HG03103 (cell line): ENCODE data around the gene C11orf86.
"Not testable (repeated sequence)": the region's sequence is repeated elsewhere in the genome, so short reads cannot be mapped to it uniquely, and the experiment has no call there.

Experiments
- ATAC-seq: cut with Tn5 transposase; IDR thresholded peaks from one replicate; pipeline ENCODE4 v1.9.1; 2021; ENCODE audit warnings: low read depth; ENCODE audit not compliant: unreplicated experiment

The C11orf86 gene, protein sequence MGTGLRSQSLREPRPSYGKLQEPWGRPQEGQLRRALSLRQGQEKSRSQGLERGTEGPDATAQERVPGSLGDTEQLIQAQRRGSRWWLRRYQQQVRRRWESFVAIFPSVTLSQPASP

DNA sequence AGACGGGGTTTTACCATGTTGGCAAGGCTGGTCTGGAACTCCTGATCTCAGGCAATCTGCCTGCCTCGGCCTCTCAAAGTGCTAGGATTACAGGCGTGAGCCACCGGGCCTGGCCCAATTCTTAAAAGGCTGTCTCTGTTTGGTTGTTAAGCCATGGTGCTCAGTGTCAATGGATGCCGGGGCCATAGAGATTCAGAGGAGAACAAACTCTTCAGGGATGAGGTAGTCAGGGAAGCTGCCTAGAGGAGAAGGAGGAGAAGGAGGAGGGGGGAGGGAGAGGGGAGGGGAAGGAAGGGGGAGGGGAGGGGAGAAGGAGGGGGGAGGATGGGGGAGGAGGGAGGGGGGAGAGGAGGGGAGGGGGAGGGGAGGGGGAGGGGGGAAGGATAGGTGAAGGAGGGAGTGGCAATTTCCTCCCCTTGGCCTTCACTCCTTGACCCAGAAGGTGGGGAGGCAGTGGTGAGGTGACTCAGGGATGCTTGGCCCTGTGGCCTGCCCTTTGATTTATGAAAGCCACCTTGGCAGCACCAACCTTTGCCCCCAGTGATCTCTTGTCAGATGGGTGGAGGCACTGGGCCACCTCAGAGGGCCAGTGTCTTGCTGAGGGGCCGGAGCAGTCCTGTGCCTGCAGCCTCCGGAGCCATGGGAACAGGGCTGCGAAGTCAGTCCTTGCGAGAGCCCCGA lies at the start of gene C11orf86:
TSS of gene C11orf86 (plus strand) at position 581 of the 681 bp plus-strand sequence. CDS start at position 640, 59 bp downstream.
- no peak for ATAC-seq

DNA sequence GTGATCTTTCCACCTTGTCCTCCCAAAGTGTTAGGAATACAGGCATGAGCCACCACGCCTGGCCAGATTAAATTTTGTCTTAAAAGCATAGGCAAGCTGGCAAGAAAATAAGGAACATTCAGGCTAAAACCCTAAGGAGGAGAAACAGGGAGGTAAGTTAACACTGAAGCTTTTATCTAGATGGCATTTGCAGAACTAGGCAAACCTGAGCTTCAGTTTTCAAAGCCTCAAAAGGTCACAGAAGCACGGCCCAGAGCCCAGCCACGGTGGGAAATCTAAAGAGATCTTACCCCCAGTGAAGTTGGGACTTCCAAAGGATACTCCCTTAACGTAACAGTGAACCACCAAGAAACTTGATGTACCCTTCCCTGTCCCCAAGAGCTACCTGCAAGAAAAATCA lies 45.4 kb upstream of the C11orf86 start:
- no peak for ATAC-seq

DNA sequence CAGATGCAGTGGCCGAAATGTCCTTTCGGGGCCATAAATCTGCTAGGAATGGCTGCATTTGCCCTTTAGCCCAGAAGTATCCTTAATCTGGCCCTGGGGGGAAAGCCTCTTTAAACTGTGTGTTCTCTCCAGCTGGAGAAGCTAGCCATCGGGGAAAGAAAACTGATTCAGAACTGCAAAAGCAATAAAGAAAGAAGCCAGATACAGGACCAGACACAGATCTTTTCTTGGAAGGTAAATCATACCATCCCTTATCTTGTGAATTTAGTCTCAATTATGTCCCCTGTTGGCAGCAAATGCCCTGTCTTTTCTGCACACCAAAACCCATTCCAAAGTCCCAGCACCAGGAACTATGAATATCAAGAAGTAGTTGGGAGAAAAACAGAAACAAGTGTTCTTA lies 42.6 kb upstream of the C11orf86 start:
- ATAC-seq = no peak

DNA sequence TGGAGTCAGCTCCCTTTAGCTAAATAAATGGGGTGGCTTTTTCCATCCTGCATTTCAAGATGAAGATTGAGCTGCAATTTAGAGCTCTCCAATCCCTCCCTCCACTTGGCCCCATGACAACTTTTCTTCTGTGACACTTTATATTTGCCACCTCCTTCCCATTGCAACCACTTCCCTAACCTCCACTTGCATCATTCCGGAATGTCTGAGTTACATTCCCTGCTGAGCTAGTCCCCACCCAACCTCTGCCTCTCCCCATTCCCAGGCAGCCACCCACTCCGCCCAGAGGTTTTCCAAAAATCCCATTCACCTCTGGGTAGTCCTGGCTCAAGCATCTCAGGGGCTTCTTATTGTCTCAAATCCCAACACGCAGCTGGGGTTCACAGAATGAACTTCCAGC lies 41.6 kb upstream of the C11orf86 start:
- ATAC-seq = no peak

DNA sequence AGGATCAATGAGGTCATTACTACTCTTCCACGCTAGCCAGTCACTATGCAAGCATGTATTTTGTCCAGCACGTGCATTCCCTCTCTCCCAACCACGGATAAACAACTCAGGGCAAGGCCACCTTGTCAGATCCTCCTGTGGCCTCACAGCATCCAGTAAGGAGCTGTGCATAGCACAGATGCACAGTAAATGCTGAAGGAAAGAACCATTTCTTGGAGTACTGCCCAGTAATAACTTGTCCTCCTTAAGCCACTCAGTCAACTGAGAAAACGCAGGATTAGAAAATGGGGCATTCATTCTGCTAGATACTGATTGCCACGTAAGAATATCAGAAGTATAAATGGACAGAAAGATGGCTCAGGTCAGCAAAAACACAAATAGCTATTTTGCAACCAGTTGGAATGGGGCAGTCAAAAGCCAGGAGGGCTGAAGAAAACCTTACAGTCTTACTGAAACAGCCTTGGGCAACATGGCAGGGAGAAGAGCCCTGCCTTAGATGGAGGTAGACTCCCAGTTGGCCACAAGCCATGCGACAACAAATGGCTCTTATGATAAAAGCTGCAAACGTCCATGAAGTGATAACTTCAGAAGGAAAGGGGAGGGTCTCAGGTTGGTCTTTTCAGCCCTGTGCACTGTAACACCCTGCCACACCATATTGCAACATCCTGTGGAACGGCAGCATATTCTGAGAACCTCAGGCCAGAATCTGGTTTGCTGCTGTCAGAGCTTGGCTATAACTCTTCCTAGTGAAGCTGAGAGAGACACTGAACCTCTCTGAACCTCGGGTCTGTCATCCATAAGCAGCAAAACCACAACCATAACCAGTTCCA lies 39.9 kb upstream of the C11orf86 start:
- ATAC-seq = no peak

DNA sequence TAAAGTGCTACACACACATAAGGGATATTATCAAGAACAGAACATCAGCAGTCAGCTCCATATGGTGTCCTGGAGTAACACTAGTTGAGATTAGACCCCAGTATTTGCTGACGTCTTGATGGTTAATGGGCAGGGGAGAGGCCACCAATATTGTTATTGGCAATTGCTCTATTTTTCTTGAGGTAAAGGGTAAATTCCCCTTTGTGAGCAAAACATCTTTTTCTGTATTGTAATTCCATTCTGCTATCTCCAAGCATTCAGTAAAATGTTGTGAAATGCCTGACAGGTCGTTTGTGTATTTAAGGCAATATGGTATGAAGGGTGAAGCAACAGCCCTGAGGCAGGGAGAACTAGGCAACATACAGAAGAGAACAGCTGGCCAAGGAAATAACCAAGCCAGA lies 38.8 kb upstream of the C11orf86 start:
- ATAC-seq = no peak

DNA sequence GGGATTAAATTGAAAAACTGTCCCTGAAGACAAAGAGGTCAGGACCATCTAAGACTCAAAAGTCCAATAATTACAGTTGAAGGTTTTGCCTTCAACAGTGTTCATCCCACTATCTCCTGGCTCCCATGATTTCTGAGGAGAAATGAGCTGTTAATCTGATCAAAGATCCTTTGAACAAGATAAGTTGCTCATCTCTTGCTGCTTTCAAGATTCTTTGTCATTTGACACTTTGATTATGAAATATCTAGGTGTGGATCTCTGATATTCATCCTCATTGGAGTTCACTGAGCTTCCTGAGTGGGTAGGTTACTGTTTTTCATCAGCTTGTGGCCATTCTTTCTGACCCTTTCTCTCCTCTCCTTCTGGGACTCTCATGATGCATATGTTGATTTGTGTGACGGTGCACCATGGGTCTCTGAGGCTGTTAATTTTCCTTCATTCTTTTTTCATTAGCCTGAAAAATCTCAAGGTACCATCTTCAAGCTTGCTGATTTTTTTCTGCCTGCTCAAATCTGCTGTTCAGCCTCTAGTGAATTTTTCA lies 37.8 kb upstream of the C11orf86 start:
- no peak for ATAC-seq

DNA sequence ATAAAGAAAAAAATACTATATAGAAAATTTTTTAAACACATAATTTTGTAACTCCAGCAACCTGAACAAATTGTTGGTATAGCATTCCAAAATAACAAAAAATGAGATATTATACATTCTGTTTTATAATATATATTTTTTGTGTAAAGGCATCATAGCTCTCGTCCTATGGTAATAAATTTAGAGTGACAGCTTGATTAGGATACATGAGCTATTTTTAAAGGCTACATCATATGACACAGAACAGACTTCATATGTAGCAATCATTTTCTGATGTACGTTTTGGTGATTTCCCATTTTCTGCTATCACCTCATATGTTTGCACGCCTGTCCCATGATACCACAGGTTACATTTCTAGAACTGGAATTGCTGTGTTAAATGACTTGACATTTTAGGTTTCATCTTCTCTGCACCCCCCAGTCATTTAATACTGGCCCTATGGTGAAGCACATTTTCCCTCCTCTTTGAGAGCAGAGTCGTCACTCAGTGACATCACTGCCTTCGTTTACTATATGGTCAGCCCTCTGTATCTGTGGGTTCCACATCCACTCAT lies 36.4 kb upstream of the C11orf86 start:
- ATAC-seq = no peak

DNA sequence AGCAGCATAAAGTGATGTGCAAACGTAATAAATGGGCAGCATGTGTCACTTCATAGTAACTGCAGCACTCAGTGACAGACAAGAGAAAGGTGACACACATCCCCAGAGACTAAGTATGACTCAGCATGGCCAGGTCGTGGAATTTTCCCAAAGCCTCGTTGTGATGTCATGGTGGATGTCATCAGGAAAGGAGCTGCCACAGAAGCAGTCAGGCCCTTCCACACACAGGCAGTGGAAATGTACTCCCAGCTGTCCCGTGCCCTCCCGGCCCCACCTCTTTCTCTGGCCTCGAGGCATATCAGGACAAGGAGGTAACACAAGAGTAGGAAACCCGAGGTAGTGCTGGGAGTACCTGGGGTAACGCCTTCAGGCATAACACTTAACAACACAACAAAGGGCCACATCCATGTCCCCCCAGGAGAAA lies 25.0 kb upstream of the C11orf86 start:
- ATAC-seq = no peak

DNA sequence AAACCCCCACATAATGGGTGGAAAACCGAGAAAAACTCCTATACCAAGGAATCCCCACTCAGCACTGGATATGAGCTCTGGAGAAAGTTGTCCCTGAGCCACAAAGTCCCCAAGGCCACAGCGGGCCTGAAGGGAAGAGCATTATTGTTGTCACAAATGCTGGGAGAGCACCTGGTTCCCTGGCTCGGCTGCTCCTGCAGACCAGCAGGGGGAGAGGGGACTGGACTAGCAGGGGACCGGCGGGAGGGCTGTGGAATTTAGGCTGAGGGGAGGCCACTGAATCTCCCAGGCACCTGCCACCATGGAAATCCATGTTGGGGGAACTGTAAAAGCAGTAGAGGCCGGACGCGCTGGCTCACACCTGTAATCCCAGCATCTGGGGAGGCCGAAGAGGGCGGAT lies 24.0 kb upstream of the C11orf86 start:
- no peak for ATAC-seq

DNA sequence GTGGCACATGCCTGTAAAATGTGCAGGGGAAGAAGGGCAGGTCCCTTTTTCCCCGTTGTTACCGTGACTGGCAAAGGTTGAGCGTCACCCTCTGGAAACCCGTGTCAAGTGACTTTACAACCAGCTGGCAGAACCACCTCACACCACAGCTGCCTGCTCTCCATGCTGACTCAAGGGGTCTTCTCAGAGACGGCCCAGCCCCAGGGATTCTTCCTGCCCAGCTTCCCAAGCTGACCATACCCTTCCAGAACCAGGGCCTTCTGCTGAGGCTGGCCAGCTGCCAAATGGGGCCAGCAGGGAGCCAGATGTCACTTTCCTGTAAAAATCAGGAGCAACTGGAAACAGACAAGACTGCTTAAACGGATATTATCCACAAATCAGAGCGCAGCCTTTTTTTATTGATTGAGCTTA lies 23.2 kb upstream of the C11orf86 start:
- no peak for ATAC-seq

DNA sequence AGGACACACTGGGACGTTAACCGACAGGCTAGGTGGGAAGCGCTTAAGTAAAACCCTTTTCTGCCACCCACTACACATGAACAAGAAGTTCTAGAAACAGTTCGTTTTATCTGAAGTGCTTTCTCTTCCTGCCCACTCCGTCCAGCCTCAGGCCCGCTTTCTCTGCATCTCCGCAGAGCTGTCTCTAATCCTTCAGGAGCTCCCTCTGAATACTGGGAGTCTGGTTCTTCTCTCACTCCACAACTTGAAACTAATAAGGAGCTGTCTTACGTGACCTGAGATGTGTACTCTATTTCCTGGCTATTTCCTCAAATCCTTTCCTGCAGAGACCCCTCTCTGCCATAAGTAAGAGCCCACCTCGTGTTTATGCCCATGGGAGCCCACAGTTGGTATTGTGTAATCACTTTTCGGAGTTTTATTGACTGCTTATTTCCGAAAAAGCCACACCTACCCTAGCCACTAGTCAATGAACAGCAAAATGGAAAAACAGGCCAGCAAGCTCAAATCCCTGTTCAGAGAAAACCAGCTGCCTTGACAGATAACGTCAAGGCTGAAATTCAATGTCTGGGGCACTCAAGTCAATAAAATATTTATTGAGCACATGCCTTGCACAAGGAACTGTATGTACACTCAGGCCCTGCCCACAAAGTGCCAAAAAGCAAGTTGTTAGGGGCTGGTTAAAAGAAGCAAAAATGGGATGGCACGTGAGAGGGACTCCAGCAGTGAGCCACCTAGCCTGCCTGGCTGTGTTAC lies 21.8 kb upstream of the C11orf86 start:
- no peak for ATAC-seq

DNA sequence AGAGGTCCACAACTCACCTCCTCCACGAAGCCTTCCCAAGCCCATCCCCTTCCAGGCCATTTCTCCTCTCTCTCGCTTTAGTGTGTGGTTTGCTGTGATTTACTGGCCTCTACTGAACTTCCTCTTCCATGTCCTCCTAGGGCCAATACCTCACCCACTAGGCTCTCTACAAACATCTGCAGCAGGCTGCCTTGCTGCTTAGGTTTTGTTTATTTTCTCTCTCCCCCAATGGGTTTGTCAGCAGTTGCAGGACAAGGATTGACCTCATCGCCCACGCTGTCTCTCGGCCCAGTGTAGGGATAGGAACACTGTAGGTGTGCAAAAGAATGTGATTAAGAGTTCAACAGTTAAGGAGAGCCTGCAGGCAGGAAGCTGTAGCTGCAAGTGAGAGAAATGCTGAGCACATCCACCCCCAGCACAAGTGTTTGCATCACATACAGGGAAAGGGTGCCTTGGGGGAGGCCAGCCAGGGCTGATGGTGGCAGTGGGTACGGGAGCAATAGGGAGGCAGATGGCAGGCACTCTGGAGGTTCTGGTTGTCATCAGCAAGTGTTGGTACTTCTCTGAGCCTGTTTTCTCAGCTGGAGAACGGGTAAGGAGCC lies 18.3 kb upstream of the C11orf86 start:
- ATAC-seq = no peak

DNA sequence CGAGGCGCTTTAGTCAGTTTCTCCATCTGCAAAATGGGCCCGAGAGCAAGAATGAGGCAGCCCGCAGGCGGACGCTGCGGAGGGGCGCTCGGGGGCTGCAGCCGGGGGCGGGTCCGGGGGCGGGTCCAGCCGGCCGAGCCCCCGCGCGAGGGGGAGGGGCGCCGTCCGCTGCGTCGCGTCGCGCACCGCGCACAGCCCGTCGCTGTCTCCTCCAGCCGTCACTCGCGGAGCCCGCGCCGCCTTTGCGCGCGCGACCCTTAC lies 17.2 kb upstream of the C11orf86 start:
- peak; percentile 23 for ATAC-seq

DNA sequence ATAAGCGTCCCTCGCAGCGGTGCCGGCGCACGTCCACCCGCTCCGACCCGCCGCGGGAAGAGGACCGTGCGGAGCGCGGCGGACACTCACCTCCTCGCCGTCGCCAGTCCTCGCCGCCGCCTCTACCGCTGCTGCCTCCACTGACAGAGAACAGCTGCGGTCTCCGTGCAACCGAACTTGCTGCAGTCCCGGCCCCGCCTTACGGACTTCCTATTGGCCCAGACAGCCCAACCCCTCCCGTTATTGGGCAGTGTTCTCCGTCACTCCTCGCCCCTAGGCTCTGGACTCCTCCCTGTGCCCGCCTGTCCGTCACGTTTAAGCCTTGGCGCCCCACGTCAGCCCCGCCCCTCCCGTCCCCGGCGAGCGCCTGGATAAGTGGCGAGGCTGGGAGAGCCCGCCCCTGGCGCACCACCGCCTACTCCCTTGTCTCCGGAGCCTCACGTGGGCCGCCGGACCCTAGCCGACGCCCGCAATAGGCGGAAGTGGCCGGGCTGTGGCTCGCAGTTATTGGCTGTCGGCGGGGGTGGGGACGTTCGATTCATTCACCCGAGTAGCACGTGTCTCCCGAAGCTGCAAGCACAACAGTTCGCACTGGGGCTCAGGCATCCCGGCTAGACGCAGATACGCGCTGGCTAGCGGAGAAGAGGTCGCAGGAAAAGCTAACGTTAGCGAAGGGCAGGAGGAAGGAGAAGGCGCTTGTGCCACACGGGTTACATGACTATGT lies 16.7 kb upstream of the C11orf86 start, which contains the start of gene PC:
TSS of gene PC (minus strand) at position 152 of the 724 bp plus-strand sequence. CDS start 86,224 bp downstream, outside the sequence.
- ATAC-seq = peak; percentile 85

DNA sequence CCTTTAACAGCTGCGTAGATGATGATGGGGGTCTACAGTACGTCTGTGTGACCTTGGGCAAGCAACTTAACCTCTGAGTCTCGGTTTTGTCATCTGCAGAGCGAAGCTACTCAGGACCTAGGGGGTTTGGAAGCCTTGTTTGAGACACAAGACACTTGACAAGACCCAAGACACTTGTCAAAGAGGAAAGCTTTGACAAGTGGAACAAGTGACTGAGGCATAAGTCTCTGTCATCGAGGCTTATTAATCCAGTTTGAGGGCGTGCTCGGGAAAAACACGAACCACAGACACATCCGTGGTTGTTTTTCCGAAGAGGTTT lies 16.2 kb upstream of the C11orf86 start:
- no peak for ATAC-seq

DNA sequence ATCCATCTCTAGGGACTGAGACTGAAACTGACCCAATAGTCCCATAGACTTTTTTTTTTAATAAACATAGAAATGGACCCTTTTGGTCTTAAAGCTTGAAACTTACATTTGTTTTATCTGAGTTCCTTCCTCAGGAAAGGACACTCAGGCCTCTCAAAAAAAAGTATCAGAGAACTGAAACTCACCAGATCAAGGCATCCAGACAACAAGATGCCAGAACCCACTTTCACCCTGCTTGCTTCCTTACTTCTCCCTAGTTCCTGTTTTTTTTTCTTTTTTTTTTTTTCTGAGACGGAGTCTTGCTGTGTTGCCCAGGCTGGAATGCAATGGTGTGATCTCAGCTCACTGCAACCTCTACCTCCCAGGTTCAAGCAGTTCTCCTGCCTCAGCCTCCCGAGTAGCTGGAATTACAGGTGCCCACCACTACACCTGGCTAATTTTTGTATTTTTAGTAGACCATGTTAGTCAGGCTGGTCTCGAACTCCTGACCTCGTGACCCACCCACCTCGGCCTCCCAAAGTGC lies 13.4 kb upstream of the C11orf86 start:
- not testable (repeated sequence) for ATAC-seq

DNA sequence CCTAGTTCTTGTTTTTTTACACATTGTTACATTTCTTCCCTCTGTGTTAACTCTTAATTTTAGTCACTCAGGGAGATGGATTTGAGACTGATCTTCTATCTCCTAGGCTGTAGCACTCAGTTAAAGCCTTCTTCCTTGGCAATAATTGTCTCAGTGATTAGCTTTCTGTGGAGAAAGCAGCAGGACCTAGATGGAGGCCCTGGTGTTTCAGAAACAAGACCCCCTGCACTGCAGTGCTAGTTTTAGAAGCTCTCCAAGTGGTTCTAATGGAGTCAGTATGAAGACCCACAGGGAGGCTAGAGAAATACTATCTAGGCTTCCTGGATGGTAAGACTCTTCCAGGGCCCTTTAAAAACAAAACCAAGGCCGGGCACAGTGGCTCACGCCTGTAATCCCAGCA lies 12.9 kb upstream of the C11orf86 start:
- no peak for ATAC-seq

DNA sequence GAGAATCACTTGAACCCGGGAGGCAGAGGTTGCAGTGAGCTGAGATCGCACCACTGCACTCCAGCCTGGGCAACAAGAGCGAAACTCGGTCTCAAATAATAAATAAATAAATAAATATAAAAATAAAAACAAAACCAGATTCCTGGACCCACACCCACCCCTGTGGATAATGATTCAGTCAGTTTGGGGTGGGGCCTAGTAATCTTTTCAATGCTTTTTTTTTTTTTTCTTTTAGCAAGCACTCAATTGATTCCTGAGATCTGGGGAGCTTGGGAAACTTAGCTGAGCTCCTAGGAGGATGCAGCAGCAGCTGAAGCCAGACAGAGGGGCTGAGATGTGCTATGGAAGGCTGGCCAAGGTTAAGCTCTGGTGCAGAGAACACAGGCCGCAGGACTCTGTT lies 12.3 kb upstream of the C11orf86 start:
- no peak for ATAC-seq
